Subcutaneous abdominal adipose tissue (tissue), 5 donors: ENCODE data around the gene PRKAR1B.
A peak's percentile ranks its signal among the peaks of the same experiment; 100 is the strongest.

ENCODE experiments used
- H3K27ac ChIP-seq: one replicate; pipeline ENCODE4 v1.7.0; 2013; ENCODE audit warnings: low read depth, mild to moderate bottlenecking, inconsistent platforms, low read length, moderate library complexity
- H3K27me3 ChIP-seq, 5 donors: one replicate each; pipeline ENCODE4 v1.7.0; 2013; ENCODE audit warnings: low read length in 5 of 5, inconsistent platforms in 1 of 5; ENCODE audit not compliant: control insufficient read depth in 5 of 5, insufficient read depth in 4 of 5
- H3K36me3 ChIP-seq, 5 donors: one replicate each; pipeline ENCODE4 v1.7.0; 2013; ENCODE audit warnings: low read length in 5 of 5; ENCODE audit not compliant: control insufficient read depth in 5 of 5, insufficient read depth in 5 of 5
- H3K4me1 ChIP-seq, 5 donors: one replicate each; pipeline ENCODE4 v1.7.0; 2013; ENCODE audit warnings: low read length in 5 of 5, mild to moderate bottlenecking in 3 of 5, moderate library complexity in 1 of 5; ENCODE audit not compliant: control insufficient read depth in 5 of 5, insufficient read depth in 5 of 5
- H3K4me3 ChIP-seq, 5 donors: one replicate each; pipeline ENCODE4 v1.7.0; 2013; ENCODE audit warnings: low read length in 5 of 5, low read depth in 1 of 5
- H3K9ac ChIP-seq, 5 donors: one replicate each; pipeline ENCODE4 v1.7.0; 2013; ENCODE audit warnings: low read length in 5 of 5, mild to moderate bottlenecking in 4 of 5, moderate library complexity in 3 of 5
- H3K9me3 ChIP-seq, 5 donors: one replicate each; pipeline ENCODE4 v1.7.0; 2013; ENCODE audit warnings: low read length in 5 of 5; ENCODE audit not compliant: control insufficient read depth in 5 of 5
- donor health status: healthy.
- donor health status: healthy.
- donor health status: healthy.
- donor health status: healthy.
- donor health status: healthy.

PRKAR1B gene

GRCh38 chr7:713139-713457 lies 14.0 kb downstream of the PRKAR1B start:
- Histone ChIP-seq H3K4me1 (peaks cover 0 to 3% (median 3%) of the 10 kb centered on the region in 5 donors), H3K9ac (no peak overlapping the region), H3K9me3 (peaks cover 0 to 6% (median 5%) of the 10 kb centered on the region in 5 donors), H3K4me3 (no peak overlapping the region), H3K36me3 (no peaks in the 10 kb centered on the region), H3K27ac (no peak overlapping the region), H3K27me3 (peaks cover 10 to 15% (median 11%) of the 10 kb centered on the region in 5 donors)

GRCh38 chr7:712381-713138 lies 14.5 kb downstream of the PRKAR1B start:
- Histone ChIP-seq H3K27me3 (peaks cover 10 to 15% (median 11%) of the 10 kb centered on the region in 5 donors), H3K27ac (no peak overlapping the region), H3K4me1 (peaks cover 0 to 3% (median 3%) of the 10 kb centered on the region in 5 donors), H3K9me3 (peaks cover 0 to under 1% (median 0%) of the 10 kb centered on the region in 5 donors), H3K4me3 (peak overlapping the region in 2 of 5 donors; percentile 47 to 54), H3K36me3 (no peaks in the 10 kb centered on the region), H3K9ac (no peak overlapping the region)

- Histone ChIP-seq H3K4me1 (peaks cover 0 to 3% (median 3%) of the 10 kb centered on the region in 5 donors), H3K27me3 (peaks cover 10 to 15% (median 11%) of the 10 kb centered on the region in 5 donors), H3K4me3 (peak overlapping the region in 3 of 5 donors; percentile 47 to 54 (median 53)), H3K27ac (no peak overlapping the region), H3K9ac (no peak overlapping the region), H3K9me3 (no peaks in the 10 kb centered on the region), H3K36me3 (no peaks in the 10 kb centered on the region)
These were observed 15.1 kb downstream of the PRKAR1B start for GRCh38 chr7:711922-712380.

- Histone ChIP-seq H3K4me1 (peaks cover 0 to 3% (median 3%) of the 10 kb centered on the region in 5 donors), H3K9me3 (no peaks in the 10 kb centered on the region), H3K36me3 (no peaks in the 10 kb centered on the region), H3K27me3 (peaks cover 10 to 15% (median 11%) of the 10 kb centered on the region in 5 donors), H3K27ac (no peak overlapping the region), H3K9ac (no peak overlapping the region), H3K4me3 (peak overlapping the region in 3 of 5 donors; percentile 51 to 54 (median 53))
These were observed 15.8 kb downstream of the PRKAR1B start for GRCh38 chr7:711093-711921.

GRCh38 chr7:710161-710560 lies 16.9 kb downstream of the PRKAR1B start:
- Histone ChIP-seq H3K36me3 (no peaks in the 10 kb centered on the region), H3K4me3 (no peak overlapping the region), H3K9me3 (no peaks in the 10 kb centered on the region), H3K4me1 (peaks cover 0 to 3% (median 3%) of the 10 kb centered on the region in 5 donors), H3K27me3 (peaks cover 10 to 15% (median 11%) of the 10 kb centered on the region in 5 donors), H3K9ac (no peak overlapping the region), H3K27ac (no peak overlapping the region)

GRCh38 chr7:707296-708000 lies 19.6 kb downstream of the PRKAR1B start:
- Histone ChIP-seq H3K4me1 (peaks cover 0 to 3% (median 0%) of the 10 kb centered on the region in 5 donors), H3K27me3 (peaks cover 0 to 5% (median 4%) of the 10 kb centered on the region in 5 donors), H3K9me3 (peaks cover 0 to 7% (median 3%) of the 10 kb centered on the region in 5 donors), H3K4me3 (no peak overlapping the region), H3K36me3 (no peaks in the 10 kb centered on the region), H3K9ac (no peak overlapping the region), H3K27ac (no peak overlapping the region)

- Histone ChIP-seq H3K27me3 (peaks cover 0 to 5% (median 4%) of the 10 kb centered on the region in 5 donors), H3K4me1 (peaks cover 0 to 3% (median 0%) of the 10 kb centered on the region in 5 donors), H3K36me3 (no peaks in the 10 kb centered on the region), H3K9me3 (peaks cover 0 to 7% (median 3%) of the 10 kb centered on the region in 5 donors), H3K9ac (no peak overlapping the region), H3K27ac (no peak overlapping the region), H3K4me3 (no peak overlapping the region)
These were observed 20.4 kb downstream of the PRKAR1B start for GRCh38 chr7:706721-707120.

- Histone ChIP-seq H3K27me3 (no peaks in the 10 kb centered on the region), H3K4me1 (peaks cover 0 to 19% (median 3%) of the 10 kb centered on the region in 5 donors), H3K36me3 (no peaks in the 10 kb centered on the region)
These were observed 24.0 kb downstream of the PRKAR1B start for GRCh38 chr7:703049-703448.

GRCh38 chr7:701086-701671 lies 25.9 kb downstream of the PRKAR1B start:
- H3K4me3 ChIP-seq = no peak overlapping the region
- no peaks in the 10 kb centered on the region for H3K36me3 ChIP-seq
- H3K27me3 ChIP-seq = no peaks in the 10 kb centered on the region
- H3K9me3 ChIP-seq = peaks cover 0 to 7% (median 3%) of the 10 kb centered on the region in 5 donors
- H3K27ac ChIP-seq = no peak overlapping the region
- H3K4me1 ChIP-seq = peaks cover 0 to 31% (median 3%) of the 10 kb centered on the region in 5 donors
- no peak overlapping the region for H3K9ac ChIP-seq

More at GRCh38 chr7:703049-703448, 24.0 kb downstream of the PRKAR1B start:
- no peak overlapping the region for H3K4me3 ChIP-seq
- no peak overlapping the region for H3K9ac ChIP-seq
- no peak overlapping the region for H3K27ac ChIP-seq
- peaks cover 0 to 7% (median 3%) of the 10 kb centered on the region in 5 donors for H3K9me3 ChIP-seq
